ENCODE results near the gene TBC1D8. TPM values are rescaled to one million over a fixed set of nuclear protein-coding genes. Genes with fewer than 3 reads are reported as not detected.

The TBC1D8 gene
- total and polyA plus RNA-seq, 9 of the 15 experiments (the other 6 are each of a cell fraction or from before 2014, with no cell fraction given): 0.36 to 1.3 (median 0.82) TPM

DNA sequence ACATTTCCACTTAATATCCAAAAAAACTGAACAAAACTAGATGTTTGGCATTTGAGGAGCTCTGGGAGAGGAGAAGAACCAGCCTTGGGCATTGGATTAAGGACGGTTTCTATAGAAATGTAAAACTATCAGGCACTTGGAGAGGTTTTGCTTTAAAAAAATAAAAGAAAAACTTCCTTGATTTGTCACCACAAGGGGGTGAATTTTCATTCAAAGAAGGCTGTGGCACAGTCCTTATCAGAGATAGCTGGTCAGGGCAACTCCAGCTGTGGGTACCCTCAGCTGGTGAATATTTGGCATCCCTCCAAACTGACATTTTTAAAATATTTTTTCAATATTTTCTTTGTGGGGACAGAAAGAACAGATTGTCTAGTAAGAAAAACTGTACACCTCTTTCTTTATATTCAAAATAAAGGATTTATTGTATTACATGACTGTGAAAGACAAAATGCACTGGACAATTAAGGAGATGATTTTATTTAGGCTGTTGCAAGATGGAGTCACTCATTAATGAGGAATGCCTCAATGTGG, 46.1 kb upstream of the TBC1D8 start:
- 50% methylated on average over 1 of the region's 1 CpG for WGBS (ENCODE audit: insufficient coverage, low coverage, missing lambda C conversion rate)
- FAIRE-seq: no peak
- no peaks in the 10 kb centered on the region for H4K20me1 ChIP-seq (replicated peaks; ENCODE audit: control insufficient read depth, insufficient read depth, low read length)
- intact Hi-C loops (cut with micrococcal nuclease) (no loop called here), in situ Hi-C loops (cut with MboI) (no loop called here)
- BruUV-seq (replicated peaks): no TSS peak
- H3K9ac ChIP-seq (ENCODE audit: insufficient read depth in 1 of 2, low read depth in 2 of 2, low read length in 2 of 2): no peak overlapping the region
- peaks cover 3 to 7% of the 10 kb centered on the region in 2 experiments; a peak in 3 of 5 replicates for H3K4me1 ChIP-seq (replicated peaks in 1 of 2; ENCODE audit: control insufficient read depth in 2 of 2, insufficient read depth in 2 of 2, low read length in 2 of 2)
- H3K79me2 ChIP-seq (ENCODE audit: control insufficient read depth, insufficient read depth, low read length): no peaks in the 10 kb centered on the region
- no peak for DNase-seq (ENCODE audit: extremely low read depth in 1 of 4, low spot score in 3 of 4)
- ChIA-PET CTCF (ENCODE audit: low intra/inter-chr PET ratio) (no interaction called here), POLR2A (no interaction called here)
- no peak for TF ChIP-seq HDAC8 (tag; IDR thresholded peaks at IDR 0.05)
- TF ChIP-seq, protein P1, sequence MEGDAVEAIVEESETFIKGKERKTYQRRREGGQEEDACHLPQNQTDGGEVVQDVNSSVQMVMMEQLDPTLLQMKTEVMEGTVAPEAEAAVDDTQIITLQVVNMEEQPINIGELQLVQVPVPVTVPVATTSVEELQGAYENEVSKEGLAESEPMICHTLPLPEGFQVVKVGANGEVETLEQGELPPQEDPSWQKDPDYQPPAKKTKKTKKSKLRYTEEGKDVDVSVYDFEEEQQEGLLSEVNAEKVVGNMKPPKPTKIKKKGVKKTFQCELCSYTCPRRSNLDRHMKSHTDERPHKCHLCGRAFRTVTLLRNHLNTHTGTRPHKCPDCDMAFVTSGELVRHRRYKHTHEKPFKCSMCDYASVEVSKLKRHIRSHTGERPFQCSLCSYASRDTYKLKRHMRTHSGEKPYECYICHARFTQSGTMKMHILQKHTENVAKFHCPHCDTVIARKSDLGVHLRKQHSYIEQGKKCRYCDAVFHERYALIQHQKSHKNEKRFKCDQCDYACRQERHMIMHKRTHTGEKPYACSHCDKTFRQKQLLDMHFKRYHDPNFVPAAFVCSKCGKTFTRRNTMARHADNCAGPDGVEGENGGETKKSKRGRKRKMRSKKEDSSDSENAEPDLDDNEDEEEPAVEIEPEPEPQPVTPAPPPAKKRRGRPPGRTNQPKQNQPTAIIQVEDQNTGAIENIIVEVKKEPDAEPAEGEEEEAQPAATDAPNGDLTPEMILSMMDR (IDR thresholded peaks at IDR 0.05 in 2 of 3, conservative IDR thresholded peaks at IDR 0.05 in 1 of 3; ENCODE audit: insufficient read depth in 2 of 3, low read depth in 1 of 3, low read length in 3 of 3): peak in 1 of 3 experiments; percentile 22; a peak in 1 of 6 replicates
- TF ChIP-seq TAF15 (IDR thresholded peaks at IDR 0.05; ENCODE audit: low read depth, low read length): no peak
- TF ChIP-seq RFX5 (IDR thresholded peaks at IDR 0.05; ENCODE audit: low read depth, low read length): no peak
- no peak for TF ChIP-seq ELF1 (tag; IDR thresholded peaks at IDR 0.05)
- ATAC-seq: no peak
- H3K27ac ChIP-seq (ENCODE audit: extremely low read depth, low read depth, low read length): no peak overlapping the region
- no peaks in the 10 kb centered on the region; the same call in 1 of the 2 replicates for H3K9me3 ChIP-seq (replicated peaks; ENCODE audit: control insufficient read depth, insufficient read depth, low read depth, low read length)
- peaks cover 0 to 1% of the 10 kb centered on the region in 2 experiments; a peak in 1 of 5 replicates for H3K27me3 ChIP-seq (ENCODE audit: control insufficient read depth in 2 of 2, insufficient read depth in 2 of 2, low read length in 2 of 2)
- no peak overlapping the region for H3K4me3 ChIP-seq
- H2AFZ ChIP-seq (ENCODE audit: low read depth, low read length): peak overlapping the region; percentile 20; the same call in 1 of the 2 replicates
- H3K4me2 ChIP-seq (ENCODE audit: insufficient read depth, low read length): no peak overlapping the region
- H3K36me3 ChIP-seq (ENCODE audit: control insufficient read depth, insufficient read depth, low read length): no peaks in the 10 kb centered on the region
- H3K9me1 ChIP-seq (ENCODE audit: control insufficient read depth, insufficient read depth, low read length): no peaks in the 10 kb centered on the region

Data from K562 (cell line).